Activated T-cell treated with anti-CD3 and anti-CD28 coated beads, Interleukin-2, amount 50 U/mL, for 4 hours (primary cell): Measurements from ENCODE around the gene CAMKMT. TPM values are rescaled to one million over a fixed set of nuclear protein-coding genes. Genes with fewer than 3 reads are reported as not detected.

ENCODE experiments used
- ATAC-seq, 2 donors: fragments of 200-7000 bp; cut with Tn5 transposase; one replicate each; pipeline ENCODE4 v1.10.0; 2021
- DNase-seq: peaks from one replicate; pipeline ENCODE4 v3.0.0-alpha.2; 2020
- H3K27me3 Mint-ChIP-seq: one replicate; pipeline ENCODE4 v1.8.0; 2021; ENCODE audit warnings: low read depth, mixed read lengths
- H3K36me3 Mint-ChIP-seq: one replicate; pipeline ENCODE4 v1.8.0; 2022; ENCODE audit warnings: mixed read lengths; ENCODE audit not compliant: insufficient read depth
- H3K4me1 Mint-ChIP-seq: one replicate; pipeline ENCODE4 v1.8.0; 2021; ENCODE audit warnings: low read depth, mixed read lengths
- H3K4me3 Mint-ChIP-seq: one replicate; pipeline ENCODE4 v1.8.0; 2021; ENCODE audit warnings: mild to moderate bottlenecking, moderate library complexity, mixed read lengths
- H3K9me3 Mint-ChIP-seq: one replicate; pipeline ENCODE4 v1.8.0; 2021; ENCODE audit warnings: mixed read lengths
- total RNA-seq, 3 donors: library from RNA; stranded (reverse); gene quantifications; one replicate each; pipeline ENCODE4 v1.2.1, GENCODE V29; 2021

Gene CAMKMT
- total RNA-seq, 3 donors from 2014 or later, result 9.5 to 12.3 (median 10.0) TPM

DNA sequence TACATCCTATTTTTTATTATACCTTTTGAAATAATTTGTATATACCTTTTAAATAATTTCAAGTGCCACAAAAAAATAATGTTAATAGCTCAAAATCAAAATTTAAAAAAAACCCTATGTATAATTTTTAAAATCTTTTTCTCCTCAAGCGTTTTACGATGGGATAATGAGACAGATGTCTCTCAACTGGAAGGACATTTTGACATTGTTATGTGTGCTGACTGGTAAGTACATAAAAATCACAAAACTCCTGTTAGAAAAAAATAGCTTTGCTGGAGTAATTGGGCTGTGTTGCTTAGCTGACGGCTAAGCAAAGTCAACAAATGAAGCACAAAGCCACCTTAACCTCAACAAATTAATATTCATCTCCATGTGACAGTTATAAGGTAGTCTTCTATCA lies 381.7 kb downstream of the CAMKMT start:
- Mint-ChIP-seq H3K9me3 (no peaks in the 10 kb centered on the region), H3K4me3 (no peak overlapping the region), H3K36me3 (peaks cover 22% of the 10 kb centered on the region), H3K4me1 (no peaks in the 10 kb centered on the region), H3K27me3 (no peaks in the 10 kb centered on the region)
- DNase-seq (no peak), ATAC-seq (no peak)

DNA sequence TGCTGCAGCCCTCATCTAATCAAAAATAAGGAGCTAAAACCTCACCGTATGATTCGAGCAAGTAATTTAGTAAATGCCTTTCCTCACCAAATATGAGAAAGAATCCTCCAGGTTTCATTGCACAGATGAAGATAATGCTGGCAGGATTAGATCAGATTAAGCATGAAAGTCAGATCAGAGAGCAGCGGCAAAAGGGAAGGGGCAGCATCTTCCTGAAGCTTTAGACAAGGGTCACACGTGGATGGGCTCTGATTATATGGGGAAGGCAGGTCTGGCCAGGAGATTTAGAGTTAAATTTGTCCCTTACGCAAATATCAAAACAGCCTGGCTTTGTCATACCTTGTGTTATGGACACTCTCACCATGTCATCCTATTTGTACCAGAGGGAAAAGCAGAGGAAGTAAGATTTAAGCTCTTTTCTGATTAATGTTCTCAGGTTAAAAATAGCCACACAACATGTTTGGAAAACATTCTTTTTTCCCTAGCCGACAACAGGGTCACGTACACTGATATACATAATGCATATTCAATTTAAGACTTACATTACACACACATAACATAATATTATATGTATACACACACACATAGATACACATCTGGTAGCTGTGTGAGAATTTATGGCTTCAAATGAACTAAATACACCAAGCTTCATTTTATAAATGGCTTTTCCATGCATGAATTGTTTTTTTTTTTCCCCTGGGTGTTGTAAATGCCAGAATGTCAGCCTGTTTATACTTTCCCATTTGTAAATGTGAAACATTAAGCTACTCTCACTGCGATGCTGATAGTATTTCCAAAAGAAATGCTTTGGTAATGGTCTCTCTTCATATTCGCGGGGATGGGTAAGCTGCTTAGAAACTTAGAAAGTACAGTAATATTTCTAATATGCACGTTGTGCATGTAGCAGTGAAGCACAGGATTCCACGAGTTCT lies 383.5 kb downstream of the CAMKMT start:
- no peaks in the 10 kb centered on the region for H3K9me3 Mint-ChIP-seq
- peaks cover 32% of the 10 kb centered on the region for H3K36me3 Mint-ChIP-seq
- no peak for DNase-seq
- no peak overlapping the region for H3K4me3 Mint-ChIP-seq
- no peaks in the 10 kb centered on the region for H3K27me3 Mint-ChIP-seq
- H3K4me1 Mint-ChIP-seq, result no peaks in the 10 kb centered on the region
- no peak for ATAC-seq

DNA sequence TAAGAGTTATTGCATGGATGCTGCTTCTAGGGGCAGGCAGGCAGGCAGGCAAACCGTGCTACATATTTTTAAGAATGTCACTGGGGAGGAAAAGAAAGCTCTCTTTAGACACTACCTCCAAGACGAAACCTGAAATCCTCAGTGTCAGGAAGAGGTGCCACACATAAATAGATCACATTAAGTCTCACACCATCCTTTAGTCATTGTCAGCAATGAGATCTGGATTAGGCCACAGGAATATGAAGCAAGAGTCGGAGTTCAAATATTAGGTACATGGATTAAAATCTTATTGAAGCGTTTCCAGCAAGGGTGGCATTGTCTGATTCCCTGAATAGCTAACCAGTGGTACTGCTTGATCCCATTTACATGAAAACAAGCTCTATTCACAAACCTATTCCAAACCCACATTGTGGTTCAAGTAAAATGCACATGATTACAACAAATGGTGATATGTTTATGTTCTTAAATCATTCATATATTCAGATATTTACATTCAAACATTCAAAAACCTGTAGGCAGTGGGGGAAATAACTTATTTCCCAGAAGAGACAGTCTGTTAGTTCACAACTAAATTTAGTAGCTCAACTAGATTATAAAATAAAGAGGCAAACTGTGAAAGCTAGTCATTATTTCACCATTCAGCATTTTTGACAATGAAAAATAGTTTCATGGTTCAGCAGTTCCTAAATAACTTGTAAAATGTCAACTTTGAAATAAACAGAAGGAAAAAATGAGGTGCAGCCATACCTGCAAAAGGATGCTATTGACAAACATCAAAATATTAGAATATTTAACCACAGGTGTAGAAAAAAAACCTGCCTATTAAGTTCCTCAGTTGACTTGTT lies 384.4 kb downstream of the CAMKMT start:
- Mint-ChIP-seq H3K27me3 (no peaks in the 10 kb centered on the region), H3K36me3 (peaks cover 32% of the 10 kb centered on the region), H3K4me1 (no peaks in the 10 kb centered on the region), H3K4me3 (no peak overlapping the region), H3K9me3 (no peaks in the 10 kb centered on the region)
- no peak for ATAC-seq
- DNase-seq, result no peak

DNA sequence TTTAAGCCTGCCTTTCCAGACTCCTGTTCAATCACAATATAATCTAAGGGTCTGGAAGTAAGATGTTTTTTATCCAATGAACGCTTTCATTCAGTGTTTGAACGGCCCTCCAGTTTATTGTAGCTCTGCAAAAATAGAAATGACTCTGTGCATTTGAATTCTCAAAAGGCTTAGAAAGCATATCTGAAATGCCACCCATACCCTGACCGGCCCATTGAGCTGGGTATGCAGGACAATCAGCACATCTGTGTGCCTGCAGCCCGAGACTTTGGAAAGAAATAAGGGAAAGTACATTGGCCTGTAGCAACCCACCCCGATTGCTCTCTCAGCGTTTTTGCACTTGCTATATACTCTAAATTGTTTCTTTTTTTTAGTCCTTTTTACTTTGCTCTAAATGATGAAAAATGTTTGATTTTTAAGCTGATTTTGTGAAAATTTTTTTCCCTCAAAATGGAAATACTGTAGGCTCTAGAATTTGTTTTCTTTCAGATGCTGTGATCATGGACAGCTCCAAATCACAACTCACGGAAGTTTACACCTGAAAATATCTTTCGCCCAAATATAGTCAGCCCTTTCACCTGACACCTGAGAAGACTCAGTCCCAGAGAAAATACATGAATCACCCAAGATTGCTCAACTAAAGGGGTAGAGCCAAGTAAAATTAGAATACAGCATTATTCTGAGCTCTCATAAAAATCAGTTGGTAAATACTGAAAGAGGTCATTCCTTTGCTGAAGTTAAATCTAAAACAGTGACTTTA lies 385.3 kb downstream of the CAMKMT start:
- H3K4me3 Mint-ChIP-seq, result no peak overlapping the region
- no peaks in the 10 kb centered on the region for H3K9me3 Mint-ChIP-seq
- no peaks in the 10 kb centered on the region for H3K4me1 Mint-ChIP-seq
- H3K36me3 Mint-ChIP-seq, result peaks cover 31% of the 10 kb centered on the region
- H3K27me3 Mint-ChIP-seq, result no peaks in the 10 kb centered on the region
- no peak for DNase-seq
- no peak for ATAC-seq

DNA sequence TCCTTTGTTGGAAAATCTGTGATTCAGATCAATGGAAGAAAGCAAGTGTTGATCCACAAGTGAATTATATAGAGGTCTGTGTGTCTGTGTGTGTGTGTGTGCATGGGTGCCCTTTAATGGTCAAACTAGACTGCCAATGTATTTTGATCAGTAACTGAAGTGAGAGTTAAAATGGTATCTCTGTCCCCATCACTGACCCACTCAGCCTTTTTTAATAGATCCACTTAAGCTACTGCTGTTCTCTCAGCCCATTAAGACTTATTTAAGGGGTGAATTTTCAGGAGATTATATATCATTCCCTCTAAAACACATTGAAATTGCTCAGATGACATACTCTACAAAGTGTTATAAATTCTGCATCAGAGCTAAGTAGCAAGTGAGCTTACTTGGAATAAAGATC lies 386.0 kb downstream of the CAMKMT start:
- H3K27me3 Mint-ChIP-seq, result no peaks in the 10 kb centered on the region
- DNase-seq, result no peak
- no peak for ATAC-seq
- no peaks in the 10 kb centered on the region for H3K4me1 Mint-ChIP-seq
- peaks cover 30% of the 10 kb centered on the region for H3K36me3 Mint-ChIP-seq
- H3K9me3 Mint-ChIP-seq, result no peaks in the 10 kb centered on the region
- no peak overlapping the region for H3K4me3 Mint-ChIP-seq

DNA sequence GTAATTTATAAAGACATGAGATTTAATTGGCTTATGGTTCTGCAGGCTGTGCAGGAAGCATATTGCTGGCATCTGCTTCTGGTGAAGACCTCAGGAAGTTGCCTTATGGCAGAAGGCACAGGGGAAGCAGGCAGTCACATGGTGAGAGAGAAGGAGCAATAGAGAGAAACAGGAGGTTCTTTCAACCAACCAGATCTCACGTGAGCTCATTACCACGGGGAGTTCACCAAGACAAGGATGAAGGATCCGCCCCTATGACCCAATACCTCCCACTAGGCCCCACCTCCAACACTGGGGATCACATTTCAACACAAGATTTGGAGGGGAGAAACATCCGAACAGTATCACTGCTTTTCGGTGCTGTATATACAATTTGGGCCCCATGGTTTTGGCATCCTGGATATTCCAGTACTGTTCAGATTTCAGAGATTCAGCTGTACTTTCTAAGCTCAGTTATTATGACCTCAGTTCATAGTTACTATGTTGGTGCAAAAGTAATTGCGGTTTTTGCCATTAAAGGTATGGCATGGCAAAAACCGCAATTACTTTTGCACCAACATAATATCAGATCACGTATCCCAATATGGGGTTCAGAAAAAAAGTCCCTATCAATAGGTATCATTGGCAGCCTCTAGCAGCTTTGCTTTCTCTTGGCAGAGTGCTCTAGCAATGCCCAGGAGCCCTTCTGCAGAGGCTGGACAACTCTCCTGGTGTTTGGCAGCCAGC lies 390.2 kb downstream of the CAMKMT start:
- Mint-ChIP-seq H3K36me3 (peaks cover 25% of the 10 kb centered on the region), H3K9me3 (no peaks in the 10 kb centered on the region), H3K4me1 (no peaks in the 10 kb centered on the region), H3K4me3 (no peak overlapping the region), H3K27me3 (no peaks in the 10 kb centered on the region)
- ATAC-seq (no peak), DNase-seq (no peak)

DNA sequence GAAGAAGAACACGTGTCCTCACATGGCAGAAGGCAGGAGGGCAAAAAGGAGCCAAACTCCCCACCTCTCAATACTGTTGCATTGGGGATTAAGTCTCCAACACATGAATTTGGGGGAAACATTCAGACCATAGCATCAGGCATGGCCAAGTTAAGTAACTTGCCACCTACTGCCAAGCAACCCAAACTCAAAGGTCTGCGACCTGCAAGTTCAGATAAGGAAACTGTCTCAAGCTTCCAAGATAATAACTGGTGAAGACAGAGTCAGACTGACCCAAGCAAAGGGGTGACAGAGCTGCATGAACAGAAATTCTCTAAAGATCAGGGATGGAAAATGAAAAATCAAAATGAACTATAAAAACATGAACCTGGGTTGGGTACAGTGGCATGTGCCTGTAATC lies 391.0 kb downstream of the CAMKMT start:
- ATAC-seq (no peak), DNase-seq (no peak)
- H3K27me3 Mint-ChIP-seq, result no peaks in the 10 kb centered on the region
- H3K4me3 Mint-ChIP-seq, result no peak overlapping the region
- H3K36me3 Mint-ChIP-seq, result peaks cover 18% of the 10 kb centered on the region
- no peaks in the 10 kb centered on the region for H3K9me3 Mint-ChIP-seq
- no peaks in the 10 kb centered on the region for H3K4me1 Mint-ChIP-seq

DNA sequence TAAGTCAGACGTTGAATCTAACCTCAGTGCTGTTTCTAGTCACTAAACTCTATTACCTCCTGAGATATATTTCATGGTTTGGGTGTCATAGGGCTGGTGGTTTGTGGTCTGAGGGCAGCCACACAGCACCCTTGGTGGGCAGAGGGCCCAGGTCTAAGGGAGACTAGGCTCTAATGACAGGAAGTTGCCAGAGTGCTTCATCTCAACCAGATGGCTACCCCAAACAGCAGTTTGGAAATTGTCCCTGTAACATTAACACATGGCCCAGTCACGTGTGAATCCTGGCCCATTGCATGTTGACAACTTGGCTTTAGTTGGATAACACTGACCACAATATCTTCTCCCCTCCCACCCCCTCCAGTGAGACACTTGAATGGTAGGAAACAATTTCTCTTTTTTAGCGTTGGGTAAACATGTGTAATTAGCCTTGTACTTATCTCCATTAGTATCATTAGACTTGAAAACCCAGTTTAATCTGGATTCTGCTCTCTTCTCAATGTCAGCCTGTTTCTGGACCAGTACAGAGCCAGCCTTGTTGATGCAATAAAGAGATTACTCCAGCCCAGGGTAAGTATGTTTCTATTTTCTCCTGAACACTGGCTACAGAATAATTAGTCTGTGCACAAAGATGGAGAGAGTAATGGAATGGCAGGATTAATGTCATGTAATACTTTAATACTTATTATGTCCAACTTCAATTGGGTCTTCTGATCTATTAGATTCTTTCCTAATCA lies 392.0 kb downstream of the CAMKMT start:
- DNase-seq (no peak), ATAC-seq (no peak)
- H3K27me3 Mint-ChIP-seq, result no peaks in the 10 kb centered on the region
- no peaks in the 10 kb centered on the region for H3K9me3 Mint-ChIP-seq
- no peaks in the 10 kb centered on the region for H3K4me1 Mint-ChIP-seq
- H3K4me3 Mint-ChIP-seq, result no peak overlapping the region
- H3K36me3 Mint-ChIP-seq, result peaks cover 13% of the 10 kb centered on the region

DNA sequence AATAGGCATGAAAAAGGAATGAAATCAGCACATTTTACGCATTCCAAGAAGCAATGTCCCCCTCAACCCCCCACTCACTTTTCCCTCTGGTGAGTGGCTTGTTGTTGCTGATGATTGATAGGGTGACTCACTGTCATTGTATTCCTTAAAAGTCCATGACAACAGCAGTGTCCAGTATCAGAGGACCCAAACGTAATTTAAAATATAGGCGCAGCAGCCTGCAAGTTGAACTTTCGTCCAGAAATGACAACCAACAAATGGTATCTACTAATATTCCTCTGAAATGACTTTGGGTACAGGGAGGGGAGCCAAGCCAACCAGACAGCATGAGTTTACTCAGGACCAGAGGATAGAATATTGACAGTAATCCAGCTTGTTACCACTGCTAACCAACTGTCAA lies 396.8 kb downstream of the CAMKMT start:
- no peak for ATAC-seq
- Mint-ChIP-seq H3K4me1 (no peaks in the 10 kb centered on the region), H3K36me3 (peaks cover 7% of the 10 kb centered on the region), H3K27me3 (no peaks in the 10 kb centered on the region), H3K4me3 (no peak overlapping the region), H3K9me3 (no peaks in the 10 kb centered on the region)
- DNase-seq, result no peak

DNA sequence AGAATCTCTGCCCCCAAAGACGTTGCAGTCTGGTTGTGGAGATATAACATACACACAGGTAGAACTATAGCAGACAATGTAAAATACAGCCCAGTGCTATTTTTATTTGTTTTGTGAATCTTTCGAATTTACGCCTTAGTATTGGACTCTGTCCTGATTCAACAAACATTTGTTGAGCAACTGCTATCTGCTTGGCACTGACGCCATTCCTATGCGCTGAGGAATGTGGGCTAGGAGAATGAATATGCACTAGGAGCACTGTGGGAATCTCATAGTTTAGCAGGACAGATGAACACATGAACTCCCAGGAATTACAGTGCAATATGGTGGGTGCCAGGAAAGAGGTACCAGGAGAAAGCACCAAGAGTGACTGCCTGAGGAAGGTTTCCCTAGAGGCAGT lies 398.1 kb downstream of the CAMKMT start:
- H3K4me1 Mint-ChIP-seq, result no peaks in the 10 kb centered on the region

DNA sequence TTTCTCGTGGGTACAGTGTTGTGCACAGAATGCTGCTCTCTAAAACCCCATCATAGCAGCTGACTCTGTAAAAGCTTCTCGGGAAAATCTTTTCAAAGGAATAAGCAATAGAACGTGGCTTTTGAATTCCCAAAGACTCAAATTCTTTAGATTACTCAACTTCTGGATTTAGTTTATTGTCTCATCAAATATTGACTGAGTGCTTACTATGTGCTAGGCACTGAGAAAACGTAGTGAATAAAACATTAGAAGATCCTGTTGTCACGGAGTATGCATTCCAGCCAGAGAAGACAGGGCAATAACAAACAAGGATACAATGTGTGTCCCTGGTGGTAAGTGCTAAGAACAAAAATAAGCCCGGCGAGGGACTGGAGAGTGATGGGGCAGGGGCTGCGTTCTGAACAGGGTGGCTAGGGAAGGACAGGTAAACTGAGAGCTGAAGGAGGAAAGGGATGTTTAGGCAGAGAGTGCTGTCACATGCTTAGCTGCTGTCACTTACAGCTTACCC lies 401.6 kb downstream of the CAMKMT start:
- H3K4me1 Mint-ChIP-seq, result no peaks in the 10 kb centered on the region
- H3K36me3 Mint-ChIP-seq, result peaks cover 6% of the 10 kb centered on the region
- H3K27me3 Mint-ChIP-seq, result no peaks in the 10 kb centered on the region
- H3K9me3 Mint-ChIP-seq, result no peaks in the 10 kb centered on the region
- DNase-seq (no peak), ATAC-seq (no peak)
- no peak overlapping the region for H3K4me3 Mint-ChIP-seq

More for the DNA sequence above, 398.1 kb downstream of the CAMKMT start:
- ATAC-seq (no peak), DNase-seq (no peak)
- Mint-ChIP-seq H3K4me3 (no peak overlapping the region), H3K27me3 (no peaks in the 10 kb centered on the region), H3K9me3 (no peaks in the 10 kb centered on the region), H3K36me3 (peaks cover 4% of the 10 kb centered on the region)

DNA sequence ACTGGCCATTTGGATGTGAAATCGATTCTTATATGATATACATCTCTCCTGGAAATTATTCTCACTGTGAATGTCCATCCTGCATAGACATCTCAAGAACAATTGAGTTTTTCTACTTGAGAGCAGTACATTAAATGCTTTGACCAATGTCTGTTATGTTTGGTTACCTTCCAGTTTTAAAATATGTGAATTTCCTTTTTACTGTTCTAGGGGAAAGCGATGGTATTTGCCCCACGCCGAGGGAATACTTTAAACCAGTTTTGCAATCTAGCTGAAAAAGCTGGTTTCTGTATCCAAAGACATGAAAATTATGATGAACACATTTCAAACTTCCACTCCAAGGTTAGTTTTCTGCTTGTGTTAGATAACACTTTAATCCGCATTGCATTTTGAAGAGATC lies 404.5 kb downstream of the CAMKMT start:
- Mint-ChIP-seq H3K4me3 (no peak overlapping the region), H3K9me3 (no peaks in the 10 kb centered on the region), H3K36me3 (peaks cover 9% of the 10 kb centered on the region), H3K4me1 (no peaks in the 10 kb centered on the region), H3K27me3 (peaks cover 3% of the 10 kb centered on the region)
- ATAC-seq, result no peak
- no peak for DNase-seq

DNA sequence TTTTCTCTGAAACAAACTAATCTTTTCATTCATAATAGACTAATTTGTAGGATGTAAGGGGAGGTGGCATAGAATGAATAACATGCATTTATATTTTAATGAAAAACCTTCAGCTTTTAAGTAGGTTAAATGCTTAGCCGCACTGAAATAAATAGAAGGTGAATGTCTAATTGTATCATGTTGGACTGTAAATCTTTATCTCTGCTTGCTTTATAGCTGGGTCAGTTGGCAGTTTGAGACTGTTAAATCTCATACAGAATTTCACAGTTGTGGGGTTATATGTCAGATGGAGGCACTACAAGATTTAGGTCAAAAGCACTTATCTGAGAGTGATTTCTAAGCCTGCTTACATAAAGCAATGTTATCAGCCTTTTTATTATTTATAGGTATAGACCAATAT lies 405.0 kb downstream of the CAMKMT start:
- Mint-ChIP-seq H3K36me3 (peaks cover 9% of the 10 kb centered on the region), H3K4me3 (no peak overlapping the region), H3K9me3 (no peaks in the 10 kb centered on the region), H3K27me3 (peaks cover 3% of the 10 kb centered on the region), H3K4me1 (no peaks in the 10 kb centered on the region)
- ATAC-seq, result no peak
- DNase-seq, result no peak
